K562 (cell line): Measurements from ENCODE around the gene ZNF48. TPM values are rescaled to one million over a fixed set of nuclear protein-coding genes. Genes with fewer than 3 reads are reported as not detected.
A peak's percentile ranks its signal among the peaks of the same experiment; 100 is the strongest.

Experiments used
- ATAC-seq: fragments of 200-7000 bp; cut with Tn5 transposase; 3 replicates; pipeline ENCODE4 v1.9.1; 2020; ENCODE audit warnings: moderate library complexity
- BruUV-seq: library from RNA; stranded (reverse); fragments of 400-500 nt; replicated peaks from 2 replicates; lab custom pipeline; 2021; lab: Mats Ljungman, UMichigan
- CTCF ChIA-PET: fragments of 300-600 bp; formaldehyde crosslinking; extraction: SDS; loops from one replicate; lab custom pipeline; 2021; ENCODE audit warnings: low intra/inter-chr PET ratio; lab: Yijun Ruan, JAX
- POLR2A ChIA-PET: fragments of 300-600, 350-650 bp; sonication (Branson Sonifier 250); formaldehyde crosslinking; extraction: SDS; loops from one replicate; lab custom pipeline; 2021; ENCODE audit warnings: antibody characterized with exemption, inconsistent platforms; lab: Yijun Ruan, JAX
- DNase-seq, 4 experiments: peaks; one replicate each; pipeline versions ENCODE4 v3.0.0 to v3.0.0-alpha.2; 2011 to 2018; ENCODE audit warnings: low spot score in 3 of 4, mixed read lengths in 3 of 4; ENCODE audit errors: extremely low read depth in 1 of 4
- FAIRE-seq: peaks from 2 replicates; lab custom pipeline; 2011; peaks lifted over from hg19 to GRCh38; lab: Jason Lieb, UNC
- H2AFZ ChIP-seq: 2 replicates; pipeline ENCODE4 v1.6.0; 2011; ENCODE audit warnings: low read depth, low read length, control low read depth, inconsistent platforms
- H3K27ac ChIP-seq: fragments of 200-600 bp; 3 replicates; pipeline ENCODE4 v1.8.0; 2011; ENCODE audit warnings: low read depth, mild to moderate bottlenecking, control low read depth, inconsistent platforms, low read length, moderate library complexity, mixed read lengths; ENCODE audit errors: extremely low read depth
- H3K27me3 ChIP-seq, 2 experiments: fragments of 300-600 bp in 1 of 2; 2 replicates in 1 of 2; 3 replicates in 1 of 2; pipeline versions ENCODE4 v1.6.0 to v1.8.0; 2011; ENCODE audit warnings: inconsistent platforms in 2 of 2, low read length in 2 of 2, mild to moderate bottlenecking in 1 of 2, mixed read lengths in 1 of 2, moderate library complexity in 1 of 2; ENCODE audit not compliant: control insufficient read depth in 2 of 2, insufficient read depth in 2 of 2
- H3K36me3 ChIP-seq: fragments of 300-600 bp; 3 replicates; pipeline ENCODE4 v1.8.0; 2011; ENCODE audit warnings: mild to moderate bottlenecking, low read length, inconsistent platforms; ENCODE audit not compliant: control insufficient read depth, insufficient read depth
- H3K4me1 ChIP-seq, 2 experiments: fragments of 200-600 bp in 1 of 2; replicated peaks in 1 of 2; 2 replicates in 1 of 2; 3 replicates in 1 of 2; pipeline versions ENCODE4 v1.5.1 to v1.8.0; 2011; ENCODE audit warnings: inconsistent platforms in 2 of 2, low read length in 2 of 2, mild to moderate bottlenecking in 1 of 2, mixed read lengths in 1 of 2, moderate library complexity in 1 of 2; ENCODE audit not compliant: control insufficient read depth in 2 of 2, insufficient read depth in 2 of 2
- H3K4me2 ChIP-seq: 2 replicates; pipeline ENCODE4 v1.6.1; 2011; ENCODE audit warnings: low read length, control low read depth, inconsistent platforms, mixed read lengths; ENCODE audit not compliant: insufficient read depth
- H3K4me3 ChIP-seq: fragments of 200-600 bp; sonication (generic), shearing (Covaris generic); 2 replicates; pipeline ENCODE4 v1.5.1; 2016; ENCODE audit warnings: control low read depth, inconsistent platforms
- H3K79me2 ChIP-seq: fragments of 200-600 bp; 3 replicates; pipeline ENCODE4 v1.8.0; 2011; ENCODE audit warnings: low read length, inconsistent platforms; ENCODE audit not compliant: control insufficient read depth, insufficient read depth
- H3K9ac ChIP-seq, 2 experiments: 2 replicates each; pipeline versions ENCODE4 v1.6.0 to v1.6.1; 2011; ENCODE audit warnings: low read depth in 2 of 2, low read length in 2 of 2, control low read depth in 1 of 2, inconsistent platforms in 1 of 2, mild to moderate bottlenecking in 1 of 2, mixed read lengths in 1 of 2; ENCODE audit not compliant: insufficient read depth in 1 of 2
- H3K9me1 ChIP-seq: one replicate; pipeline ENCODE4 v1.6.0; 2011; ENCODE audit warnings: inconsistent platforms, mild to moderate bottlenecking, low read length, moderate library complexity; ENCODE audit not compliant: control insufficient read depth, insufficient read depth
- H3K9me3 ChIP-seq: replicated peaks from 2 replicates; pipeline ENCODE4 v1.5.1; 2011; ENCODE audit warnings: low read depth, low read length, inconsistent platforms; ENCODE audit not compliant: control insufficient read depth, insufficient read depth
- H4K20me1 ChIP-seq: replicated peaks from 2 replicates; pipeline ENCODE4 v1.6.1; 2011; ENCODE audit warnings: low read length, inconsistent platforms, mixed read lengths; ENCODE audit not compliant: control insufficient read depth, insufficient read depth
- POLR2G ChIP-seq: fragments of 200-400 bp; formaldehyde crosslinking; IDR thresholded peaks from 2 replicates; pipeline ENCODE4 v1.6.1; 2017; ENCODE audit warnings: low read depth, mild to moderate bottlenecking, antibody characterized with exemption, low read length, moderate library complexity
- SAFB ChIP-seq: fragments of 200-400 bp; formaldehyde crosslinking; IDR thresholded peaks from 2 replicates; pipeline ENCODE4 v1.6.1; 2017; ENCODE audit warnings: low read depth, low read length, borderline replicate concordance
- WGBS: fragments of 100-300 bp; shearing (Covaris generic); methylation state at CpG from one replicate; pipeline ENCODE4 v1.1.6; 2016; ENCODE audit warnings: low coverage, mixed read lengths; ENCODE audit not compliant: insufficient coverage; ENCODE audit errors: missing lambda C conversion rate; 5-methylcytosine and 5-hydroxymethylcytosine counted together
- in situ Hi-C: fragments of 300-500 bp; cut with MboI; formaldehyde crosslinking; loops from 4 replicates; pipeline ENCODE4 v1.15.0; 2018; ENCODE audit warnings: inconsistent platforms, mixed read lengths
- intact Hi-C: fragments of 100-400 bp; cut with micrococcal nuclease; formaldehyde crosslinking; loops from 2 replicates; pipeline ENCODE4 v1.14.2; 2022
- polyA plus RNA-seq, 8 experiments: library from polyadenylated mRNA; depleted of rRNA in 4 of 8; stranded (reverse) in 5 of 8; unstranded in 3 of 8; fragments of >200 nt; fragmentation: Nextera tagmentation in 2 of 8; fragmentation: Illumina TruSeq in 1 of 8; extraction: Ambion mirVana in 2 of 8; extraction: Trizol in 1 of 8; gene quantifications; 2 replicates each; pipeline versions ENCODE4 v1.2.1 to v1.2.3, GENCODE V29; 2011 to 2014; ENCODE audit warnings: inconsistent platforms in 1 of 8, missing spikeins in 1 of 8
- total RNA-seq, 7 experiments: library from RNA; depleted of rRNA in 6 of 7; stranded (reverse); fragments of >200 nt in 6 of 7; fragmentation: Illumina TruSeq in 2 of 7; extraction: Trizol in 2 of 7; gene quantifications; 2 replicates each; pipeline versions ENCODE4 v1.2.1 to v1.2.3, GENCODE V29; 2011 to 2021; ENCODE audit warnings: low replicate concordance in 1 of 7

The ZNF48 gene
- total and polyA plus RNA-seq, 9 of the 15 experiments (the other 6 are each of a cell fraction or from before 2014, with no cell fraction given), result 0.38 to 11.6 (median 4.7) TPM

- 0 out of 4 replicates have a peak overlapping the region, but pooled peaks of 1 of the 2 experiments have one; percentile 38 for H3K9ac ChIP-seq
- WGBS, result 82% methylated on average over 11 of the region's 11 CpGs
- in situ Hi-C loops, result loop anchor here (25.0 kb wide), 1 partner anchor 890 kb away; the partner anchor contains the start of genes BOLA2, SLX1B and SULT1A4
- DNase-seq (no peak), ATAC-seq (no peak)
- peaks cover 30% of the 10 kb centered on the region for H3K79me2 ChIP-seq
- H3K9me3 ChIP-seq, result no peaks in the 10 kb centered on the region
- H3K4me3 ChIP-seq, result no peak overlapping the region
- POLR2A ChIA-PET, result interaction anchor here (0.6 to 1.2 kb wide), 3 partner anchors 8 to 33 kb away, joined by 3 to 5 read pairs (median 3); no protein-coding TSS in a partner anchor
- no peak overlapping the region for H3K27ac ChIP-seq
- no peaks in the 10 kb centered on the region for H3K9me1 ChIP-seq
- no peaks in the 10 kb centered on the region for H3K27me3 ChIP-seq
- intact Hi-C loops, result no loop called here
- BruUV-seq, result no TSS peak
- TF ChIP-seq SAFB, result no peak
- 0 out of 2 replicates have a peak, but pooled peaks have one; percentile 12 for TF ChIP-seq POLR2G
- TF ChIP-seq, all 486 proteins: peak for 1
- CTCF ChIA-PET, result no interaction called here
- H3K36me3 ChIP-seq, result peaks cover 42% of the 10 kb centered on the region; the same call in 2 of the 3 replicates
- no peak overlapping the region for H2AFZ ChIP-seq
- no peak for FAIRE-seq
- H3K4me1 ChIP-seq, result peaks cover 13 to 36% of the 10 kb centered on the region in 2 experiments; a peak in 4 of 5 replicates
- H3K4me2 ChIP-seq, result no peak overlapping the region
- no peaks in the 10 kb centered on the region for H4K20me1 ChIP-seq
Measured at GRCh38 chr16:30351586-30352419, 43.4 kb upstream of the ZNF48 start.
